Gastroesophageal sphincter (tissue), 4 donors: ENCODE measurements around the gene MKS1. TPM values are rescaled to one million over a fixed set of nuclear protein-coding genes. Genes with fewer than 3 reads are reported as not detected.

Experiments
- ATAC-seq: fragments of 150-250 bp; one replicate; pipeline ENCODE4 v1.9.1; 2016; ENCODE audit warnings: mild to moderate bottlenecking, moderate library complexity
- H3K27ac ChIP-seq, 4 donors: fragments of 200-600 bp; sonication (generic) in 3 of 4; 1 replicate in 3 of 4; 2 replicates in 1 of 4; pipeline ENCODE4 v1.5.1; 2016 to 2019
- H3K27me3 ChIP-seq: fragments of 200-600 bp; sonication (generic); one replicate; pipeline ENCODE4 v1.5.1; 2019
- H3K36me3 ChIP-seq, 2 donors: fragments of 200-600 bp; sonication (generic); one replicate each; pipeline ENCODE4 v1.5.1; 2019; ENCODE audit warnings: control low read depth in 1 of 2
- H3K4me1 ChIP-seq, 3 donors: fragments of 200-600 bp; sonication (generic); 1 replicate in 2 of 3; 2 replicates in 1 of 3; pipeline ENCODE4 v1.5.1; 2016 to 2019; ENCODE audit warnings: control low read depth in 2 of 3
- H3K4me3 ChIP-seq, 2 donors: fragments of 200-600 bp; sonication (generic); one replicate each; pipeline ENCODE4 v1.5.1; 2019; ENCODE audit warnings: mild to moderate bottlenecking in 1 of 2, moderate library complexity in 1 of 2
- H3K9me3 ChIP-seq, 3 donors: fragments of 200-600 bp; sonication (generic); one replicate each; pipeline ENCODE4 v1.5.1; 2017 to 2019; ENCODE audit warnings: control low read depth in 2 of 3
- CTCF ChIP-seq, 4 experiments: fragments of 200-600 bp in 2 of 4; fragments of 450-650 bp in 2 of 4; sonication (generic) in 1 of 4; IDR thresholded peaks; one replicate each; pipeline ENCODE4 v1.5.1; 2017 to 2019; ENCODE audit warnings: antibody characterized with exemption in 4 of 4, mild to moderate bottlenecking in 2 of 4, moderate library complexity in 2 of 4
- EP300 ChIP-seq: sonication (generic); formaldehyde crosslinking; IDR thresholded peaks from one replicate; pipeline ENCODE4 v1.6.1; 2017; ENCODE audit warnings: antibody characterized with exemption, mild to moderate bottlenecking
- POLR2A ChIP-seq, 2 donors: fragments of 450-650 bp; IDR thresholded peaks; one replicate each; pipeline ENCODE4 v1.6.1; 2017; ENCODE audit warnings: antibody characterized with exemption in 2 of 2, mild to moderate bottlenecking in 2 of 2, moderate library complexity in 1 of 2
- POLR2AphosphoS5 ChIP-seq: sonication (generic); formaldehyde crosslinking; IDR thresholded peaks from one replicate; pipeline ENCODE4 v1.6.1; 2017; ENCODE audit warnings: antibody characterized with exemption
- WGBS, 2 donors: methylation state at CpG; one replicate each; pipeline ENCODE4 v1.1.5; 2018; ENCODE audit warnings: low coverage in 1 of 2; 5-methylcytosine and 5-hydroxymethylcytosine counted together
- total RNA-seq, 4 donors: library from RNA; depleted of rRNA; stranded (reverse); fragments of >200 nt; gene quantifications; one replicate each; pipeline ENCODE4 v1.1.0, GENCODE V29; 2016

Gene MKS1
- total RNA-seq, 4 donors from 2014 or later = 6.7 to 9.3 (median 7.9) TPM

GRCh38 chr17:58253082-58253481 lies 34.0 kb upstream of the MKS1 start:
- Histone ChIP-seq H3K9me3 (no peaks in the 10 kb centered on the region), H3K4me1 (peaks cover 0 to 13% (median 5%) of the 10 kb centered on the region in 3 donors), H3K4me3 (no peak overlapping the region), H3K27ac (no peak overlapping the region), H3K36me3 (no peaks in the 10 kb centered on the region), H3K27me3 (peaks cover 75% of the 10 kb centered on the region)
- WGBS, 2 donors = 65 to 67% methylated on average over 3 of the region's 3 CpGs
- ATAC-seq = no peak
- no peak for TF ChIP-seq POLR2AphosphoS5
- no peak for TF ChIP-seq POLR2A (IDR thresholded peaks at IDR 0.05)
- no peak for TF ChIP-seq CTCF (IDR thresholded peaks at IDR 0.05)
- no peak for TF ChIP-seq EP300

- no peak overlapping the region for H3K27ac ChIP-seq
- no peak overlapping the region for H3K4me3 ChIP-seq
- no peak for ATAC-seq
- peaks cover 0 to 13% (median 5%) of the 10 kb centered on the region in 3 donors for H3K4me1 ChIP-seq
- peaks cover 81% of the 10 kb centered on the region for H3K27me3 ChIP-seq
- H3K36me3 ChIP-seq = no peaks in the 10 kb centered on the region
- TF ChIP-seq POLR2A (IDR thresholded peaks at IDR 0.05) (no peak), CTCF (IDR thresholded peaks at IDR 0.05) (no peak), POLR2AphosphoS5 (no peak), EP300 (no peak)
- WGBS, 2 donors = 47% methylated on average over 2 of the region's 9 CpGs; no CpG with 5 or more reads in 1 of the 2 donors
- H3K9me3 ChIP-seq = no peaks in the 10 kb centered on the region
Observed at GRCh38 chr17:58252141-58252540, 33.1 kb upstream of the MKS1 start.

GRCh38 chr17:58250344-58251011 lies 31.4 kb upstream of the MKS1 start:
- no peak for ATAC-seq
- peaks cover 72% of the 10 kb centered on the region for H3K27me3 ChIP-seq
- 78 to 100% methylated on average over 1 to 6 of the region's 12 CpGs for WGBS, 2 donors
- H3K9me3 ChIP-seq = no peaks in the 10 kb centered on the region
- no peaks in the 10 kb centered on the region for H3K36me3 ChIP-seq
- TF ChIP-seq POLR2A (IDR thresholded peaks at IDR 0.05) = no peak
- no peak for TF ChIP-seq CTCF (IDR thresholded peaks at IDR 0.05)
- no peak for TF ChIP-seq POLR2AphosphoS5
- no peak for TF ChIP-seq EP300
- peaks cover 0 to 13% (median 5%) of the 10 kb centered on the region in 3 donors for H3K4me1 ChIP-seq
- no peak overlapping the region for H3K27ac ChIP-seq
- no peak overlapping the region for H3K4me3 ChIP-seq

- WGBS, 2 donors = 10 to 54% methylated on average over 2 to 3 of the region's 57 CpGs
- H3K27ac ChIP-seq = no peak overlapping the region
Observed at GRCh38 chr17:58249270-58250133, 30.4 kb upstream of the MKS1 start.

More at GRCh38 chr17:58249270-58250133, 30.4 kb upstream of the MKS1 start:
- Histone ChIP-seq H3K36me3 (no peaks in the 10 kb centered on the region), H3K4me1 (peaks cover 0 to 13% (median 5%) of the 10 kb centered on the region in 3 donors), H3K9me3 (no peaks in the 10 kb centered on the region), H3K4me3 (peak overlapping the region; percentile 15 to 53), H3K27me3 (peaks cover 72% of the 10 kb centered on the region)
- no peak for TF ChIP-seq EP300
- TF ChIP-seq CTCF (IDR thresholded peaks at IDR 0.05) = peak; percentile 72 to 99 (median 90)
- ATAC-seq = peak; percentile 90
